Small intestine (tissue), 7 donors: Measurements from ENCODE around the gene BLOC1S4. TPM values are rescaled to one million over a fixed set of nuclear protein-coding genes. Genes with fewer than 3 reads are reported as not detected.

Experiments
- DNase-seq, 2 donors: peaks; one replicate each; pipeline versions ENCODE4 v3.0.0 to v3.0.0-alpha.2; 2013
- FAIRE-seq: peaks from 2 replicates; lab custom pipeline; 2012; peaks lifted over from hg19 to GRCh38; lab: Jason Lieb, UNC
- H3K27ac ChIP-seq, 3 donors: one replicate each; pipeline ENCODE4 v1.5.1; 2013; ENCODE audit warnings: low read length in 2 of 3, mild to moderate bottlenecking in 2 of 3, control low read depth in 1 of 3, inconsistent platforms in 1 of 3, low read depth in 1 of 3, moderate library complexity in 1 of 3
- H3K27me3 ChIP-seq, 3 donors: one replicate each; pipeline ENCODE4 v1.6.1; 2013; ENCODE audit warnings: low read length in 3 of 3, inconsistent platforms in 1 of 3; ENCODE audit not compliant: control insufficient read depth in 3 of 3, insufficient read depth in 3 of 3
- H3K36me3 ChIP-seq, 3 donors: one replicate each; pipeline ENCODE4 v1.6.1; 2013; ENCODE audit warnings: low read length in 3 of 3, inconsistent platforms in 1 of 3, low read depth in 1 of 3, mild to moderate bottlenecking in 1 of 3, moderate library complexity in 1 of 3; ENCODE audit not compliant: control insufficient read depth in 3 of 3, insufficient read depth in 2 of 3
- H3K4me1 ChIP-seq, 3 donors: one replicate each; pipeline ENCODE4 v1.6.1; 2013; ENCODE audit warnings: low read length in 2 of 3, inconsistent platforms in 1 of 3, low read depth in 1 of 3, mild to moderate bottlenecking in 1 of 3, moderate library complexity in 1 of 3; ENCODE audit not compliant: control insufficient read depth in 3 of 3, insufficient read depth in 2 of 3
- H3K4me3 ChIP-seq, 3 donors: one replicate each; pipeline ENCODE4 v1.5.1; 2013; ENCODE audit warnings: low read length in 3 of 3, control low read depth in 1 of 3, inconsistent platforms in 1 of 3, low read depth in 1 of 3, mild to moderate bottlenecking in 1 of 3, moderate library complexity in 1 of 3
- H3K9me3 ChIP-seq, 2 donors: one replicate each; pipeline ENCODE4 v1.6.1; 2013; ENCODE audit warnings: low read depth in 1 of 2, low read length in 1 of 2; ENCODE audit not compliant: control insufficient read depth in 2 of 2, insufficient read depth in 1 of 2
- WGBS, 3 donors: extraction: QIAGEN DNeasy Blood & Tissue Kit; methylation state at CpG; one replicate each; pipeline ENCODE4 v1.1.7; 2013; 5-methylcytosine and 5-hydroxymethylcytosine counted together
- polyA plus RNA-seq, 4 donors: library from polyadenylated mRNA; stranded (reverse) in 3 of 4; unstranded in 1 of 4; fragments of 200-250 nt in 3 of 4; fragments of 120-200 nt in 1 of 4; gene quantifications; one replicate each; pipeline versions ENCODE4 v1.2.1 to v1.2.3, GENCODE V29; 2013
- donor health status: healthy with polysubstance abuse.
- donor health status: control.
- donor health status: control.
- donor health status: Bipolar disorder and iron deficiency.
- donor health status: healthy.

The BLOC1S4 gene
- polyA plus RNA-seq, 4 donors: 13.1 to 19.5 (median 16.7) TPM

DNA sequence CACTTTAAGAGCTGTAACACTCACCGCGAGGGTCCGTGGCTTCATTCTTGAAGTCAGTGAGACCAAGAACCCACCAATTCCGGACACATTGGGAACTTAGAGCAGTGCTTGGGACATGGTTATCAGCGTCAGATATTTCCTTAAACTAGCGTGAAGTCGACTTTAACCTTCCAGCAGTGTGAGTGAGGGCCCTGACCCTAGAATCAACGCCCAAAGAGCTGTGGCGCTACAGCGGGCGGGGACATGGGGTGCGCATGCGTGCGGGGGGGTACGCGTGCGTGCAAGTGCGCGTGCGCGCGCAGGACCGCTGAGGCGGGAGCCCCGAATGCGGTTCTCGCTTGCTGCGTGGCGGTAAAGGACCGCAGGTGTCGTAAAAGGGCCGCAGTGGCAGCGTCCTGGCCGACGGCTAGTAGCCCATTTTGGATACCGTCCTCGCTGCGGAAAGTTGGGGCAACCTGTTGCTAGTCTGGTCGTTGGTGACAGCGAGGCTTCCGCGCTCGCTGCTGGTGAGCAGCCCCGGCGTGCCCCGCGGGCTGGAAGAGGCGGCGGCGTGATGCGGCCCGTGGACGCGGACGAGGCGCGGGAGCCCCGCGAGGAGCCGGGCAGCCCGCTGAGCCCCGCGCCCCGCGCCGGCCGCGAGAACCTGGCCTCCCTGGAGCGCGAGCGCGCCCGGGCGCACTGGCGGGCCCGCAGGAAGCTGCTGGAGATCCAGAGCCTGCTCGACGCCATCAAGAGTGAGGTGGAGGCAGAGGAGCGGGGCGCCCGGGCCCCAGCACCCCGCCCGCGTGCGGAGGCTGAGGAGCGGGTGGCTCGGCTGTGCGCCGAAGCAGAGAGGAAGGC, 42.1 kb upstream of the BLOC1S4 start:
- Histone ChIP-seq H3K9me3 (no peaks in the 10 kb centered on the region), H3K36me3 (peaks cover 0 to 14% (median 0%) of the 10 kb centered on the region in 3 donors), H3K4me3 (peak overlapping the region; percentile 47 to 86 (median 52)), H3K27me3 (no peaks in the 10 kb centered on the region), H3K4me1 (peaks cover 5 to 16% (median 6%) of the 10 kb centered on the region in 3 donors), H3K27ac (peak overlapping the region; percentile 75 to 91 (median 87))
- FAIRE-seq (no peak), DNase-seq (peak; percentile 97 to 98)
- WGBS, 3 donors: 1% methylated on average over 56 to 89 of the region's 89 CpGs

DNA sequence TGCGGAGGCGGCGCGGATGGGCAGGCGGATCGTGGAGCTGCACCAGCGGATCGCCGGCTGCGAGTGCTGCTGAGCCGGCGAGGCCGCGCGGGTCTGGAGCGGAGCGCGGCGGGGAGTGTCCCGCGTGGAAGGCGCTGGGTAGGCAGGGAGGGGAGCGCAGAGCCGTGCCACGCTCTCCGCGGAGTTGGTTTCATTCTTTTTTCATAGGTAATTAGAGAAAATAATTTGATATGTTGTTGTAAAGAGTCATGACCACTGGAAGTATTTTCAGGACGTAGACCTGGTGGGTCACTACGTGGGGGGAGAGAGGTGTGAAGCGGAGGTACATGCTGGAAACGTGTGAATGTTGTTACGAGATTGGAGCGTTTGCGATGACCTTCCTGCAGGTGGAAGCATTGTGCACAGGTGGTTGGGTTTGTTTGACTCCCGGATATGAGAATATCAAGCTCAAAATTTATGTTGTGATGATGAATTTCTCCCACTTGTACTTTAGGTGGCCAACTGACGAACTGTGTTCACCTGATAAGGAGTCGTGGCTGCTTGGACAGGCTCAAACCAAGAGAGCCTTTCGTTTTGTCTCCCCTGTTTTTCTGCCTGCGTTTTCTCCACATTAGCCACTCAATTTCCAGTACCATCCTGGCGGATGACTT, 41.3 kb upstream of the BLOC1S4 start:
- Histone ChIP-seq H3K4me3 (peak overlapping the region; percentile 47 to 86 (median 52)), H3K9me3 (peaks cover 0 to under 1% of the 10 kb centered on the region in 2 donors), H3K36me3 (peaks cover 0 to 19% (median 0%) of the 10 kb centered on the region in 3 donors), H3K27ac (peak overlapping the region; percentile 75 to 91 (median 76)), H3K27me3 (no peaks in the 10 kb centered on the region), H3K4me1 (peaks cover 5 to 16% (median 6%) of the 10 kb centered on the region in 3 donors)
- 3 to 4% (median 4%) methylated on average over 36 to 40 of the region's 40 CpGs for WGBS, 3 donors
- DNase-seq: peak; percentile 74 to 77
- FAIRE-seq: no peak

GRCh38 chr4:6676722-6677558, 39.0 kb upstream of the BLOC1S4 start:
- H3K4me3 ChIP-seq: no peak overlapping the region
- no peak for DNase-seq
- WGBS, 3 donors: 84 to 87% (median 85%) methylated on average over 21 of the region's 21 CpGs

DNA sequence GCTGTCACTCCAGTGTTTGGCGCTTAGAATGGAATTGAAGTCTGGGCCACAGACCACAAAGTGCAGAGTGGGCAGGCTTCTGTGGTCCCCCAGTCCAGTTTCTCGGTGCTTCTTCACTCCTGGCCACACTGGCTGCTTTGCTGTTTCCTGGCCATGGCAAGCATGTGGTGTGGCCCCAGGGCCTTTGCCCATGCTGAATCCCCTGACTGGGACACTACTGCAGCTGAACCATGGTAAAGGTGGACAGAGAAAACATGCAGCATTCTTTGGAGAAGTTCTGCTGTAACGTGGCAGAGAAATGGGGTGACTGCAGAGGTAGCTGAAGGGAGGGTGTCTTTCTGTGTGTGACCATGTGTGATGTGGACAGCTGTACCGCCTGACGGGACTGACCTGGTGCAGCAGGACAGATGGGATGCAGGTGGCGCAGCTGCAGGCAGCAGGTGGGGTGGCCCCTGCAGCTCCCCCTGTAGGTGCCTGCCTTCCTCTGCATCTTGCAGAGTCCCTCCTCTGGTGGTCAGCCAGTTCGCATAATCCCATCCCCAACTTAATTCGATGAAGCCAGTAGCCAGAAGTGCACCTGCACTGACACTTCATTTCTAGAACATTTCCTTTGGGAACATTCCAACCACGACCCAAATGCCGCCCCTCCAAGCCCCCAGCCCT, 35.5 kb upstream of the BLOC1S4 start:
- WGBS, 3 donors: 86 to 90% (median 86%) methylated on average over 10 of the region's 10 CpGs
- H3K4me1 ChIP-seq: peaks cover 3 to 9% (median 5%) of the 10 kb centered on the region in 3 donors
- no peak for FAIRE-seq

More at GRCh38 chr4:6676722-6677558, 39.0 kb upstream of the BLOC1S4 start:
- H3K4me1 ChIP-seq: peaks cover 5 to 16% (median 6%) of the 10 kb centered on the region in 3 donors
- H3K9me3 ChIP-seq: peaks cover 0 to 10% of the 10 kb centered on the region in 2 donors
- H3K36me3 ChIP-seq: peaks cover 0 to 24% (median 0%) of the 10 kb centered on the region in 3 donors
- no peak for FAIRE-seq
- H3K27ac ChIP-seq: no peak overlapping the region
- H3K27me3 ChIP-seq: no peaks in the 10 kb centered on the region

DNA sequence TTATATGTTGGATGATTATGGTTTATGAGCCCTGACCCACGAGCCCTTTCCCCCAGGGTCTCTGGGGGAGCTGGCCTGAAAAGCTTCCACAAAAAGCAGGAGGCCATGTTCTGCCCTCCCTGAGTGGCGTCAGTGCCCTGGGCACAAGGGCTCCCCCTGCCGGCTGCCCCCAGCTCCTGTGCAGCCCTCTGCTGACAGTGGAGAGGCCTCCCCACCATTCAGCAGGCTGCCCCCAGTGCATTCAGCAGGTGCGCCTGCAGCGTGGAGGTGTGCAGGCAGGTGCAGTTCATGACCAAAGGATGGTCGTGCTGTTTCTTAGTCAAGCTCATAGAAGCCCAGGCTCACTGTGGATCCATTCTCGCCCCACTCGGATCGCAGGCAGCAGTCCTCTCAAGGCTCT, 34.8 kb upstream of the BLOC1S4 start:
- H3K4me3 ChIP-seq: no peak overlapping the region
- WGBS, 3 donors: 77 to 84% (median 77%) methylated on average over 9 of the region's 9 CpGs
- H3K36me3 ChIP-seq: peaks cover 0 to 22% (median 0%) of the 10 kb centered on the region in 3 donors
- no peak for DNase-seq
- H3K9me3 ChIP-seq: peaks cover 0 to 10% of the 10 kb centered on the region in 2 donors
- no peak for FAIRE-seq
- H3K27ac ChIP-seq: no peak overlapping the region
- H3K27me3 ChIP-seq: no peaks in the 10 kb centered on the region
- H3K4me1 ChIP-seq: peaks cover 0 to 2% (median 1%) of the 10 kb centered on the region in 3 donors

More for the DNA sequence above, 35.5 kb upstream of the BLOC1S4 start:
- Histone ChIP-seq H3K36me3 (peaks cover 0 to 24% (median 0%) of the 10 kb centered on the region in 3 donors), H3K27me3 (no peaks in the 10 kb centered on the region), H3K27ac (no peak overlapping the region), H3K9me3 (peaks cover 0 to 10% of the 10 kb centered on the region in 2 donors), H3K4me3 (no peak overlapping the region)
- no peak for DNase-seq

GRCh38 chr4:6682862-6683590, 32.9 kb upstream of the BLOC1S4 start:
- DNase-seq (no peak), FAIRE-seq (no peak)
- H3K36me3 ChIP-seq: peaks cover 0 to 13% (median 0%) of the 10 kb centered on the region in 3 donors
- H3K9me3 ChIP-seq: peaks cover 0 to 10% of the 10 kb centered on the region in 2 donors
- H3K27ac ChIP-seq: no peak overlapping the region
- peaks cover 0 to under 1% (median 0%) of the 10 kb centered on the region in 3 donors for H3K4me1 ChIP-seq
- no peaks in the 10 kb centered on the region for H3K27me3 ChIP-seq
- H3K4me3 ChIP-seq: no peak overlapping the region
- WGBS, 3 donors: 73 to 83% (median 78%) methylated on average over 11 of the region's 11 CpGs

DNA sequence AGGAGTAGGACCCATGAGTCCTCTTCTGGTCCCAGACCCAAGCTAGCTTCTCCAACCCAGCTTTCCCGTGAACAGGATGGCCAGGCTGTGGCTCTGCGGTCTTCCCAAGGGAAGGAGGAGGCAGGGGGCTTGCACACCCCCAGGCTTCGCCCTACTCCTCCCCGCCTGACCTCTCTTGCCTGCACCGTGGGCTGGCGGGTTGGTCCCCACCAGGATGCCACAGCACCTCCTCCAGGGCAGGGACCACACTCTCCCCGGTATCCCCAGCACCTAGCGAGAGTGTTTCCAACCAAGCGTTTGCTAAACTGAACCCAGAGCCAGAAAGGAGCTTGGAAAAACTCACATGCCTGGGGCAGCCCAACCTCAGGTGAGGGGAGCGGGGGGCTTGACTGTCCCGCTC, 31.3 kb upstream of the BLOC1S4 start:
- H3K4me1 ChIP-seq: peaks cover 0 to 17% (median 0%) of the 10 kb centered on the region in 3 donors
- peaks cover 0 to 5% (median 0%) of the 10 kb centered on the region in 3 donors for H3K36me3 ChIP-seq
- peaks cover 0 to 10% of the 10 kb centered on the region in 2 donors for H3K9me3 ChIP-seq
- no peak overlapping the region for H3K4me3 ChIP-seq
- H3K27ac ChIP-seq: no peak overlapping the region
- WGBS, 3 donors: 91 to 92% (median 91%) methylated on average over 11 of the region's 11 CpGs
- H3K27me3 ChIP-seq: no peaks in the 10 kb centered on the region
- FAIRE-seq (no peak), DNase-seq (no peak)
